Body of pancreas (tissue), 4 donors: ENCODE measurements around the gene IPPK.

Source experiments
- POLR2A ChIP-seq, 3 donors: fragments of 450-650 bp; IDR thresholded peaks; one replicate each; pipeline ENCODE4 v1.6.1; 2016; ENCODE audit warnings: antibody characterized with exemption in 3 of 3, mild to moderate bottlenecking in 2 of 3
- TF ChIP-seq, protein P1 (sequence below), 7 experiments: fragments of 450-650 bp in 4 of 7; fragments of 200-600 bp in 3 of 7; sonication (generic) in 3 of 7; IDR thresholded peaks; one replicate each; pipeline ENCODE4 v1.5.1; 2016 to 2019; ENCODE audit warnings: antibody characterized with exemption in 7 of 7

DNA sequence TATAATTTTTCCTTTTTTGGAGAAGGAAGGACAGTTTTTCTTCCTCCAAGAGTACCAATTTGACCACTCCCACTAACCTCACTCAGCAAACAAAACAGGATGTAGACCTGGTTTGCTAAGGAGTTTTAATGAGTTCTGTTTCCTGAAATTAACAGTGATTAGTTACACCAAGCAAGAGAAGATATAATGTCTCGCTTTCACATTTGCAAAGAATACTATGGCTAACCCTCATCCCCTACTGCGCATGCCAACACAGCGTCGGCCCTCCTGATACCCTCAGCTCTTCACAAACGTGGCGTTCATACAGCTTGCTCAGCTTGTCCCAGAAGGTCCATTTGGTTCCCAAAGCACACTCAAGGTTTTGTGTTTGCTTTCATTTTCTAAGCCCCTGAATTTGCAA is 41.9 kb upstream of the IPPK start:
- TF ChIP-seq, protein P1, sequence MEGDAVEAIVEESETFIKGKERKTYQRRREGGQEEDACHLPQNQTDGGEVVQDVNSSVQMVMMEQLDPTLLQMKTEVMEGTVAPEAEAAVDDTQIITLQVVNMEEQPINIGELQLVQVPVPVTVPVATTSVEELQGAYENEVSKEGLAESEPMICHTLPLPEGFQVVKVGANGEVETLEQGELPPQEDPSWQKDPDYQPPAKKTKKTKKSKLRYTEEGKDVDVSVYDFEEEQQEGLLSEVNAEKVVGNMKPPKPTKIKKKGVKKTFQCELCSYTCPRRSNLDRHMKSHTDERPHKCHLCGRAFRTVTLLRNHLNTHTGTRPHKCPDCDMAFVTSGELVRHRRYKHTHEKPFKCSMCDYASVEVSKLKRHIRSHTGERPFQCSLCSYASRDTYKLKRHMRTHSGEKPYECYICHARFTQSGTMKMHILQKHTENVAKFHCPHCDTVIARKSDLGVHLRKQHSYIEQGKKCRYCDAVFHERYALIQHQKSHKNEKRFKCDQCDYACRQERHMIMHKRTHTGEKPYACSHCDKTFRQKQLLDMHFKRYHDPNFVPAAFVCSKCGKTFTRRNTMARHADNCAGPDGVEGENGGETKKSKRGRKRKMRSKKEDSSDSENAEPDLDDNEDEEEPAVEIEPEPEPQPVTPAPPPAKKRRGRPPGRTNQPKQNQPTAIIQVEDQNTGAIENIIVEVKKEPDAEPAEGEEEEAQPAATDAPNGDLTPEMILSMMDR (IDR thresholded peaks at IDR 0.05) = no peak
- no peak for TF ChIP-seq POLR2A (IDR thresholded peaks at IDR 0.05)
